HepG2 (cell line): ENCODE results near the gene PRRT1B. TPM values are rescaled to one million over a fixed set of nuclear protein-coding genes. Genes with fewer than 3 reads are reported as not detected.

Experiments used
- ATAC-seq: fragments of 200-7000 bp; cut with Tn5 transposase; 3 replicates; pipeline ENCODE4 v1.9.1; 2020; ENCODE audit warnings: mild to moderate bottlenecking, moderate library complexity
- BruUV-seq: library from RNA; stranded (reverse); fragments of 400-500 nt; replicated peaks from 2 replicates; lab custom pipeline; 2021; lab: Mats Ljungman, UMichigan
- CTCF ChIA-PET: fragments of 300-600 bp; formaldehyde crosslinking; extraction: SDS; loops from one replicate; lab custom pipeline; 2021; ENCODE audit warnings: low total read pairs, inconsistent platforms, low intra/inter-chr PET ratio; lab: Yijun Ruan, JAX
- POLR2A ChIA-PET: fragments of 350-600 bp; sonication (Branson Sonifier 250); formaldehyde crosslinking; loops from one replicate; lab custom pipeline; 2020; ENCODE audit warnings: antibody characterized with exemption, inconsistent platforms; lab: Yijun Ruan, JAX
- DNase-seq: peaks from one replicate; pipeline ENCODE4 v3.0.0-alpha.2; 2015; ENCODE audit warnings: low spot score
- FAIRE-seq: peaks from 3 replicates; lab custom pipeline; 2011; peaks lifted over from hg19 to GRCh38; lab: Jason Lieb, UNC
- H2AFZ ChIP-seq: one replicate; pipeline ENCODE4 v1.6.1; 2011; ENCODE audit warnings: low read length, inconsistent platforms
- H3K27ac ChIP-seq: fragments of 300-600 bp; 3 replicates; pipeline ENCODE4 v1.8.0; 2011; ENCODE audit warnings: mixed run types, mild to moderate bottlenecking, mixed read lengths, low read length, inconsistent platforms; ENCODE audit not compliant: insufficient read depth; ENCODE audit errors: extremely low read length
- H3K27me3 ChIP-seq, 2 experiments: fragments of 200-600 bp in 1 of 2; 2 replicates in 1 of 2; 3 replicates in 1 of 2; pipeline versions ENCODE4 v1.6.0 to v1.8.0; 2011; ENCODE audit warnings: low read length in 2 of 2, mild to moderate bottlenecking in 2 of 2, moderate library complexity in 2 of 2, inconsistent platforms in 1 of 2; ENCODE audit not compliant: insufficient read depth in 2 of 2, control insufficient read depth in 1 of 2
- H3K36me3 ChIP-seq, 2 experiments: fragments of 200-600 bp in 1 of 2; replicated peaks in 1 of 2; 2 replicates in 1 of 2; 3 replicates in 1 of 2; pipeline versions ENCODE4 v1.5.1 to v1.8.0; 2011; ENCODE audit warnings: low read length in 2 of 2, inconsistent platforms in 1 of 2; ENCODE audit not compliant: insufficient read depth in 2 of 2, control insufficient read depth in 1 of 2
- H3K4me1 ChIP-seq: 2 replicates; pipeline ENCODE4 v1.5.1; 2012; ENCODE audit warnings: low read length, inconsistent platforms; ENCODE audit not compliant: insufficient read depth
- H3K4me2 ChIP-seq: 2 replicates; pipeline ENCODE4 v1.6.0; 2011; ENCODE audit warnings: low read depth, low read length, inconsistent platforms
- H3K4me3 ChIP-seq, 3 experiments: fragments of 200-600 bp in 1 of 3; sonication (generic), shearing (Covaris generic) in 1 of 3; replicated peaks in 1 of 3; 2 replicates each; pipeline ENCODE4 v1.5.1; 2011 to 2016; ENCODE audit warnings: low read length in 3 of 3, inconsistent platforms in 2 of 3, low read depth in 2 of 3, mild to moderate bottlenecking in 2 of 3, control low read depth in 1 of 3, mixed read lengths in 1 of 3; ENCODE audit not compliant: insufficient read depth in 1 of 3
- H3K79me2 ChIP-seq: one replicate; pipeline ENCODE4 v1.6.1; 2011; ENCODE audit warnings: low read length, inconsistent platforms; ENCODE audit not compliant: insufficient read depth
- H3K9ac ChIP-seq: 2 replicates; pipeline ENCODE4 v1.6.0; 2011; ENCODE audit warnings: mild to moderate bottlenecking, low read depth, low read length, inconsistent platforms; ENCODE audit not compliant: insufficient read depth
- H3K9me3 ChIP-seq: 2 replicates; pipeline ENCODE4 v1.5.1; 2012; ENCODE audit warnings: mild to moderate bottlenecking, low read length
- H4K20me1 ChIP-seq: 2 replicates; pipeline ENCODE4 v1.6.0; 2011; ENCODE audit warnings: inconsistent platforms, mild to moderate bottlenecking, low read length, moderate library complexity; ENCODE audit not compliant: insufficient read depth
- AGO2 ChIP-seq: fragments of 200-400 bp; formaldehyde crosslinking; optimal IDR thresholded peaks from 2 replicates; pipeline ENCODE3; 2017; ENCODE audit warnings: mild to moderate bottlenecking, low read depth, low read length, moderate library complexity
- ATF1 ChIP-seq: IDR thresholded peaks from 2 replicates; pipeline ENCODE4 v1.6.1; 2016; ENCODE audit warnings: mild to moderate bottlenecking, control low read depth
- NFIB ChIP-seq: sonication (generic); formaldehyde crosslinking; IDR thresholded peaks from 2 replicates; pipeline ENCODE4 v1.9.0; 2021; ENCODE audit warnings: missing genetic modification reagents, mild to moderate bottlenecking, borderline replicate concordance
- SRSF9 ChIP-seq: fragments of 200-400 bp; formaldehyde crosslinking; IDR thresholded peaks from 2 replicates; pipeline ENCODE4 v1.6.1; 2018; ENCODE audit warnings: borderline replicate concordance, mild to moderate bottlenecking, low read depth, low read length; ENCODE audit not compliant: insufficient read depth, poor library complexity, severe bottlenecking
- ZFX ChIP-seq: sonication (generic); formaldehyde crosslinking; IDR thresholded peaks from 2 replicates; pipeline ENCODE4 v1.4.0; 2020; ENCODE audit warnings: mild to moderate bottlenecking, low read depth, missing genetic modification reagents, moderate library complexity
- ZNF382 ChIP-seq: sonication (generic); formaldehyde crosslinking; IDR thresholded peaks from 2 replicates; pipeline ENCODE4 v1.5.0; 2020; ENCODE audit warnings: missing genetic modification reagents, mild to moderate bottlenecking, borderline replicate concordance
- ZNF687 ChIP-seq: sonication (generic); formaldehyde crosslinking; IDR thresholded peaks from 2 replicates; pipeline ENCODE4 v1.5.1; 2020; ENCODE audit warnings: mild to moderate bottlenecking, missing genetic modification reagents, moderate library complexity
- ZNF788 ChIP-seq: sonication (generic); formaldehyde crosslinking; IDR thresholded peaks from 2 replicates; pipeline ENCODE4 v1.5.0; 2020; ENCODE audit warnings: mild to moderate bottlenecking, missing genetic modification reagents, borderline replicate concordance
- WGBS: methylation state at CpG from one replicate; pipeline ENCODE4 v1.1.6; 2017; ENCODE audit warnings: low lambda C conversion rate; 5-methylcytosine and 5-hydroxymethylcytosine counted together
- in situ Hi-C: cut with HindIII; loops from 2 replicates; pipeline ENCODE4 v1.10.0; 2017; ENCODE audit warnings: low pct_unique_long_range_greater_than_20kb; ENCODE audit not compliant: extremely low pct_ligation_motif_present
- intact Hi-C: fragments of 100-400 bp; cut with micrococcal nuclease; formaldehyde crosslinking; loops from one replicate; pipeline ENCODE4 v1.10.0; 2022; ENCODE audit not compliant: unreplicated experiment
- polyA plus RNA-seq, 8 experiments: library from polyadenylated mRNA; depleted of rRNA in 3 of 8; stranded (reverse) in 7 of 8; unstranded in 1 of 8; fragments of >200 nt; fragmentation: Illumina TruSeq in 4 of 8; extraction: Trizol in 4 of 8; gene quantifications; 2 replicates each; pipeline versions ENCODE4 v1.2.1 to v1.2.3, GENCODE V29; 2011 to 2016; ENCODE audit warnings: low read depth in 4 of 8, missing spikeins in 1 of 8, mixed read lengths in 1 of 8; ENCODE audit not compliant: insufficient read depth in 1 of 8
- total RNA-seq, 5 experiments: library from RNA; depleted of rRNA; stranded (reverse); fragments of >200 nt; fragmentation: Illumina TruSeq; extraction: Trizol; gene quantifications; 2 replicates each; pipeline ENCODE4 v1.2.3, GENCODE V29; 2016; ENCODE audit warnings: low read depth in 1 of 5

Gene PRRT1B
- total and polyA plus RNA-seq, 2 of the 13 experiments (the other 11 are each of a cell fraction or from before 2014, with no cell fraction given): not detected

GRCh38 chr9:131603199-131603598 is 57.9 kb downstream of the PRRT1B start (continued):
- TF ChIP-seq ZNF382 (CRISPR knock-in tag): no peak

- Histone ChIP-seq H3K27me3 (no peaks in the 10 kb centered on the region), H3K79me2 (no peaks in the 10 kb centered on the region), H3K4me1 (peaks cover 80% of the 10 kb centered on the region), H3K9me3 (no peaks in the 10 kb centered on the region), H3K4me2 (no peak overlapping the region), H4K20me1 (no peaks in the 10 kb centered on the region), H2AFZ (no peak overlapping the region), H3K4me3 (no peak overlapping the region), H3K36me3 (peaks cover 3 to 5% of the 10 kb centered on the region in 2 experiments; a peak in 4 of 5 replicates), H3K27ac (no peak overlapping the region), H3K9ac (no peak overlapping the region)
- in situ Hi-C loops: no loop called here
- BruUV-seq: no TSS peak
- DNase-seq: no peak
- ATAC-seq: no peak
- ChIA-PET CTCF (no interaction called here), POLR2A (interaction anchor here (1.5 to 2.0 kb wide), 2 partner anchors 132 to 133 kb away, joined by 4 to 8 read pairs; no protein-coding TSS in a partner anchor)
- 97% methylated on average over 7 of the region's 16 CpGs for WGBS
- intact Hi-C loops: no loop called here
- FAIRE-seq: no peak
- no peak for TF ChIP-seq SRSF9
- no peak for TF ChIP-seq ATF1 (CRISPR knock-in tag)
- peak; percentile 61 for TF ChIP-seq ZNF687 (CRISPR knock-in tag)
- TF ChIP-seq ZFX (CRISPR knock-in tag): 0 out of 2 replicates have a peak, but pooled peaks have one; percentile 13
- TF ChIP-seq AGO2: peak; percentile 27
- TF ChIP-seq NFIB (CRISPR knock-in tag): no peak
- no peak for TF ChIP-seq ZNF788 (CRISPR knock-in tag)
Observed at GRCh38 chr9:131603711-131604439, 58.6 kb downstream of the PRRT1B start.
